ENCODE measurements around the gene KCNN4.
A peak's percentile ranks its signal among the peaks of the same experiment; 100 is the strongest.
"Not testable (repeated sequence)": the region's sequence is repeated elsewhere in the genome, so short reads cannot be mapped to it uniquely, and the experiment has no call there.

Gene KCNN4

GRCh38 chr19:43798546-43799409 lies 18.0 kb upstream of the KCNN4 start:
- peak; percentile 50 for DNase-seq (ENCODE audit: low read depth, low spot score)

GRCh38 chr19:43798026-43798545 lies 17.3 kb upstream of the KCNN4 start:
- no peak for DNase-seq (ENCODE audit: low read depth, low spot score)

DNA sequence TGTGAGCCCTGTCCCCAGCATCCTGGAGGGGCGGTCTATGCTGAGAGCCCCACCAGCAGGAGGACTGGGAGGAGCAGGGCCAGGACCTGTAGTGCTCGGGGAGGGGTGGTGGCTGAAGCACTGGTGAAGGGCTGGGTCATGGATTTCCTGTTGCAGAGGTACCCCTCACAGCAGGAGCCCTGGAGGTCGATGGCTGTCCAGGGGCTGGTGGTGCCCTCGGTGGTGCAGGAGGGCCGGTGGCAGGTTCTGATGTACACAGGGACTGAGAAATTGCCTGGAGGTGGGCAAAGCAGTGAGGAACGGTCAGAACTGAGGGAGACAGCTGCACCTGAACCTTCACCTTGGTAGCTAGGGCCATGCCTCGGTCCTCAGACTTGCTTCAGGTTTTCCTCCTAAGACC lies 16.8 kb upstream of the KCNN4 start:
- DNase-seq (ENCODE audit: low read depth, low spot score), result no peak

- DNase-seq (ENCODE audit: low read depth, low spot score), result no peak
Measured at GRCh38 chr19:43797118-43797517, 16.3 kb upstream of the KCNN4 start.

DNA sequence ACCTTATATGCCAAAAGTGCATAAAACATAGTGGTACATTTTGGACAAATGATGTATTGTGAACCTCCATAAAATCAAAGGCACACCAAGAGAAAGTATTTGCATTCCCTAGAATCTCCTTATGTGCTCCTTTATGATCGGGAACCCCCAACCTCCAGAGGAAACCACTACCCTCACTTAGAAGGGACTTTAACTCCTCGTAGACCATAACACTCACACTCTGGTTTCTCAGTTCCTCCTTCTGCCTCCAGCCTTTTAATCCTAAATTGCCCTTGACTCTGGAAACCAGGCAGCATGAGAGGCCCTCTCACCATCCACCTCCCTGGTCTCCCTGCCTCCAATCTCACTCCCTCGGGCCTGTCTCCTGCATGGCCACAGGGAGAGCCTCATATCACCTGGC lies 9.8 kb upstream of the KCNN4 start:
- DNase-seq (ENCODE audit: low read depth, low spot score), result no peak

GRCh38 chr19:43789029-43789428 lies 8.3 kb upstream of the KCNN4 start:
- DNase-seq (ENCODE audit: low read depth, low spot score), result peak; percentile 74

- no peak for DNase-seq (ENCODE audit: low read depth, low spot score)
Measured at GRCh38 chr19:43786665-43787064, 5.9 kb upstream of the KCNN4 start.

GRCh38 chr19:43784981-43785808 lies 4.4 kb upstream of the KCNN4 start:
- DNase-seq (ENCODE audit: low read depth, low spot score), result peak; percentile 81

DNA sequence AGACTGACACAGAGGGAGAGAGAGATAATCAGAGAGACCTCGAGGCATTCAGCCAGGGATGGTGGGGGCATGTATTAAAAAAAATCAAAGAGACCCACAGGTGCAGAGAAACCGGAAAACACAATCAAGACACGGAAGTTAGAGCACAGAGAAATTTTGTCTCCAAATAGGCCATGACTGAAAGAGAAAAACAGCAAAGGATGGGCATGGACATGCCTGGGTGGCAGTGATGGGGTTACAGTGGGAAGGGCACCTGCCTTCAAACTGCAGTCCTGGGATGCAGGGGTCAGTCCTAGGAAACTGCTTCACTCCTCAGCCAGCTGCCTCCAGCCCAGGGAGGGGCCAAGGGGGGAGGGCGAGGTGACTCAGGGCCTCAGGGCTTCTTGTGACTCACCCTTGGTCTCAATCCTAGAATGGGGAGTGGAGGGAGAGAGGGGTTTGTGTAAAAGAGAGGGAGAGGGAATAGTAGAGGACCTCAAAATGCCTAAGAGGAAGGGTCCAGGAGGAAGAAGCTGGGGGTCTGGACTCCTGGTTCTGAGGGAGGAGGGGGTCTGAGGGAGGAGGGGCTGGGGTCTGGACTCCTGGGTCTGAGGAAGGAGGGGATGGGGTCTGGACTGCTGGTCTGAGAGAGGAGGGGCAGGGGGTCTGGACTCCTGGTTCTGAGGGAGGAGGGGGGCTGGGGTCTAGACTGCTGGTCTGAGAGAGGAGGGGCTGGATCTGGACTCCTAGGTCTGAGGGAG lies 3.6 kb upstream of the KCNN4 start:
- DNase-seq (ENCODE audit: low read depth, low spot score), result peak; percentile 93

- no peak for DNase-seq (ENCODE audit: low read depth, low spot score)
Measured at GRCh38 chr19:43783636-43784035, 2.9 kb upstream of the KCNN4 start.

- DNase-seq (ENCODE audit: low read depth, low spot score), result no peak
Measured at GRCh38 chr19:43782689-43783231, 2.0 kb upstream of the KCNN4 start.

GRCh38 chr19:43782311-43782660 lies 1.5 kb upstream of the KCNN4 start:
- DNase-seq (ENCODE audit: low read depth, low spot score), result no peak

GRCh38 chr19:43781630-43782310 lies 997 bp upstream of the KCNN4 start:
- no peak for DNase-seq (ENCODE audit: low read depth, low spot score)

DNA sequence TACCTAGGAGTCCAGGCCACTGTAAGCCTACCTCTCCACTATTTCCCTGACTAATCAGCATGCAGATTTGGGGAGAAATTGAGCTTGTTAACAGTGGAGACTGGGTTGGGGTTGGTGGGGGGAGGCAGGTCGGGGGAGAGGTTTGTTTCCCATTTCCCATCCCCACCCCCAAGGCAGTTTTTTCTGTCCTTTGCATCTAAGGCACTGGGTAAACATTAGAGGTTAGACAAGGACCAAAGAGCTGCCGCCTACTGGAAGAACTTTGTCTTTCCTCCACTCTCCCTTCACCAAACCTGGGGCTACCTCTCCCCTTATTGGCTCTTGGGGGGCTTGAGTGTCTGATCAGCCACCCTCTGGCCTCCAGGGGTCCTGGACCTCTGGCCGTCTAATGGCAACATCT lies 953 bp downstream of the KCNN4 start:
- DNase-seq (ENCODE audit: low read depth, low spot score), result no peak

- no peak for DNase-seq (ENCODE audit: low read depth, low spot score)
Measured at GRCh38 chr19:43779147-43779819, 1.5 kb downstream of the KCNN4 start.

DNA sequence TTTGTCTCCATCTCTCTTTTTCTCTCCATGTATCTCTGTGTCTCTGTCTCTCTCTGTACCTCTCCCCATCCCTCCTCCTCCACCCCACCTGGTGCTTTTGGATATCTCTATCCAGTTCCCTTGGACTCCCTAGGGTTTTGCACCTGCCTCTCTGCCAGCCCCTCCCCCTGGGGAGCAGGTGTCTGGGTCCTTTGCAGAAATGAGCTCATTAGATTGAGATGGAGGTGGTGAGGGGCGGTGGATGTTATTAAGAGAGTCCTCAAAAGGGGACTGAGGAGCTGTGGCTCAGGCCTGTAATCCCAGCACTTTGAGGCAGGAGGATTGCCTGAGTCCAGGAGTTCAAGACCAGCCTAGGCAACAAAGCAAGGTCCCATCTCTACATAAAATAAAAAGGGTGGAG lies 2.1 kb downstream of the KCNN4 start:
- DNase-seq (ENCODE audit: low read depth, low spot score), result no peak

DNA sequence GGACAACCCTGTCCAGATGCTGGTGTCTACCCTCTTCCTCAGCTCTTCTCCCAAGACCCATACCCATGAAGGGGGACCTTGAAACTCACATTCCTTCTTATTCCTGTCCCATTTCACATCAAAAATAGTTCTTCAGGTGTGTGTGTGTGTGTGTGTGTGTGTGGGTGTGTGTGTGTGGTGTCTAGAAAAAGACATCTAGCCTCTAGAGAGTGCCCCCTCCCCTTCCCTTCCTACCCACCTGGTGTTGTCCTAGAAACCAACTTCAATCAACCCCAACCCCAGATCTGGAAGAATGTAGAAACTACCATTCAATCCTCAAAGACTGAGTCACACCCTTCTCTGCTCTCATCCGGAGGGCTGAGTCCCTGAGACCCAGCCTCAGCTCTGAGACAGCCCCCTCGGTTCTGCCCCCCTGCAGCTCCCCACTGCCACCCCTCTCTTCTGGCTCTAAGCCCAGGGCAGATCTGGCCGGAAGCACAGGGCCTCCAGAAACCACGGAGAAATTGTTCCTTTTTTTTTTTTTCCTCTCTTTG lies 3.5 kb downstream of the KCNN4 start:
- DNase-seq (ENCODE audit: low read depth, low spot score), result peak; percentile 89

GRCh38 chr19:43776286-43776685 lies 4.5 kb downstream of the KCNN4 start:
- DNase-seq (ENCODE audit: low read depth, low spot score), result no peak

GRCh38 chr19:43775299-43775890 lies 5.4 kb downstream of the KCNN4 start:
- DNase-seq (ENCODE audit: low read depth, low spot score), result no peak

DNA sequence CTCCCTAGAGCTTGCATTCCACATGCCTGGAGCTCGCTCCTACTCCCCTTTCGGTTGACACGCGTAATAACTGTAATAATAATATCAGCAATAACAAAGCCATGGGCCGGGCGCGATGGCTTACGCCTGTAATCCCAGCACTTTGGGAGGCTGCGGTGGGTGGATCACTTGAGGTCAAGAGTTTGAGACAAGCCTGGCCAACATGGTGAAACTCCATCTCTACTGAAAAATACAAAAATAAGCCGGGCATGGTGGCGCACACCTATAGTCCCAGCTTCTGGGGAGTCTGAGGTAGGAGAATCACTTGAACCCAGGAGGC lies 5.9 kb downstream of the KCNN4 start:
- DNase-seq (ENCODE audit: low read depth, low spot score), result not testable (repeated sequence)

Measured in astrocyte of the hippocampus (primary cell).